ENCODE data around the gene AOC3. TPM values are rescaled to one million over a fixed set of nuclear protein-coding genes. Genes with fewer than 3 reads are reported as not detected.

AOC3 gene
- total and polyA plus RNA-seq, 12 donors, result 21.6 to 133 (median 81.1) TPM

DNA sequence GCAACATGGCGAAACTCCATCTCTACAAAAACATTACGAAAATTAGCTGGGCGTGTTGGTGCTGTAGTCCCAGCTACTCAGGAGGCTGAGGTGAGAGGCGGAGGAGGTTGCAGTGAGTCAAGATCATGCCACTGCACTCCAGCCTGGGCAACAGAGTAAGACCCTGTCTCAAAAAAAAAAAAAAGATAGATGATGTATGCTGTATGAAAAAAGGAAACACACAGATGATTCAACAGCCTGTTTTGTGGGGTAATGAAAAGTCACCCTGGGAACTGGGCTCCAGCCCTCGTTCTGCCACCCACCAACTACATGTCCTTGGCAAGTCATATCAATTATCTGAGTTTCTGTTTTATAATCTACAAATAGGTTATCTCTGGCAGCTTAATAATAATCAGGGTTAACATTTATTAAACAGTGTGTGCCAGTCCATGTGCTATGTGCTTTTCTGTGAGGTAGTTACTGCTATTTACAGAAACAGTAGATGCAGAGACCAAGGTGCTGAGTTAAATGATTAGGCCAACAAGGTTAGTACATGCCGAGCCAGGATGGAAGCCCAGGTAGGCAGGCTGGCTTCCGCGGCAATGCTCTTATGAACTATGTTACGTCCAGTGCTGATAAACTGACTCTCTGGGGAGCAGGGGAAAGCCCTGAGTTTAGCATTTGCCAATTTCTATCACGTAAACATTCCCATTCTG is 50.7 kb downstream of the AOC3 start:
- DNase-seq, result no peak
- Histone ChIP-seq H3K4me3 (no peak overlapping the region), H3K27me3 (no peaks in the 10 kb centered on the region), H3K9me3 (replicated peaks in 1 of 3) (no peaks in the 10 kb centered on the region), H3K27ac (no peak overlapping the region), H3K36me3 (replicated peaks in 1 of 2) (no peaks in the 10 kb centered on the region), H3K4me1 (replicated peaks in 1 of 2) (no peaks in the 10 kb centered on the region)
- WGBS, 4 donors, result 69 to 81% (median 76%) methylated on average over 10 of the region's 10 CpGs
- intact Hi-C loops (cut with DNase I), result no loop called here
- no peak for TF ChIP-seq POLR2A (IDR thresholded peaks at IDR 0.05)
- TF ChIP-seq CTCF (IDR thresholded peaks at IDR 0.05), result no peak

DNA sequence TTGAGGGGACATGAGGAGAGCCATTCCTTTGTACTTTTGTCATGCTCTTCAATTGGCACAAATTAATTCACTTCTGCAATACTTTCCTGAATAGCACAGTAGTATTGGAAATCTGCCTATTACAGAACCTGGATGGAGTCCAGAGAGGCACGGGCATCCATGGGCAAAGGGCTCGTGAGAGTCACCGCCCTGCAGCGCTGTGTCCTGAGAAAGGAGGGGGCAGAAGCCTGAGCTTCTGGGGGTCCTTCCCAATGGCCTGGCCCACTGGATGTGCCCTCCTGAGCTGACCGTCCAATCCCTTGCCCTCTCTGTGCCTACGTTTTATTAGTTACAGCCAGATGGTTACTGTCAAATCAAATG is 53.1 kb downstream of the AOC3 start:
- Histone ChIP-seq H3K36me3 (replicated peaks in 1 of 2) (no peaks in the 10 kb centered on the region), H3K4me3 (no peak overlapping the region), H3K27me3 (no peaks in the 10 kb centered on the region), H3K4me1 (replicated peaks in 1 of 2) (no peaks in the 10 kb centered on the region), H3K9me3 (replicated peaks in 1 of 3) (no peaks in the 10 kb centered on the region), H3K27ac (no peak overlapping the region)
- TF ChIP-seq CTCF (IDR thresholded peaks at IDR 0.05), result no peak
- 47 to 89% (median 55%) methylated on average over 5 to 6 of the region's 6 CpGs for WGBS, 4 donors
- no peak for DNase-seq
- intact Hi-C loops (cut with DNase I), result no loop called here

GRCh38 chr17:42906772-42907446 is 55.9 kb downstream of the AOC3 start:
- Histone ChIP-seq H3K27ac (no peak overlapping the region), H3K9me3 (replicated peaks in 1 of 3) (no peaks in the 10 kb centered on the region), H3K4me1 (replicated peaks in 1 of 2) (no peaks in the 10 kb centered on the region), H3K4me3 (no peak overlapping the region), H3K27me3 (no peaks in the 10 kb centered on the region), H3K36me3 (replicated peaks in 1 of 2) (no peaks in the 10 kb centered on the region)
- intact Hi-C loops (cut with DNase I), result no loop called here
- TF ChIP-seq POLR2A (IDR thresholded peaks at IDR 0.05) (no peak), CTCF (IDR thresholded peaks at IDR 0.05) (no peak)
- DNase-seq, result no peak
- WGBS, 4 donors, result 61 to 75% (median 65%) methylated on average over 8 of the region's 8 CpGs

Small RNA genes lying within 50 kb of the gene (microRNA-seq; reads per million reads assigned to microRNA genes)
- gene MIR6781, result 0 to 0.38 (median 0.28) reads per million in 3 donors

Small RNA genes lying within 50 kb of the gene (small RNA-seq; reads per million reads assigned to genes)
- 0 reads per million in 2 donors for gene MIR6781
- 0 reads per million in 2 donors for gene RNU6-287P

Other genes starting within 250 kb of the AOC3 start
- gene RETREG3, start 241.8 kb upstream of the AOC3 start, total RNA-seq, result 100 to 1,000 TPM in 1 of 9 donors, 10 to 100 TPM in 8; 57.6 to 167 (median 81.6) TPM
- 10 to 100 TPM; 27.1 to 30.6 (median 28.2) TPM for gene RETREG3, start 241.8 kb upstream of the AOC3 start, polyA plus RNA-seq
- gene TUBG1, start 241.5 kb upstream of the AOC3 start, total RNA-seq, result 10 to 100 TPM; 22.9 to 90.0 (median 39.2) TPM
- 10 to 100 TPM; 30.5 to 70.3 (median 40.3) TPM for gene TUBG1, start 241.5 kb upstream of the AOC3 start, polyA plus RNA-seq
- gene TUBG2, start 191.9 kb upstream of the AOC3 start, total RNA-seq, result 10 to 100 TPM; 14.5 to 63.9 (median 43.7) TPM
- gene TUBG2, start 191.9 kb upstream of the AOC3 start, polyA plus RNA-seq, result 10 to 100 TPM; 19.3 to 65.1 (median 49.6) TPM
- gene PLEKHH3, start 174.2 kb upstream of the AOC3 start, total RNA-seq, result 10 to 100 TPM in 8 of 9 donors, 1 to 10 TPM in 1; 7.8 to 63.7 (median 45.3) TPM
- gene PLEKHH3, start 174.2 kb upstream of the AOC3 start, polyA plus RNA-seq, result 10 to 100 TPM in 2 of 3 donors, 1 to 10 TPM in 1; 1.8 to 73.2 (median 49.6) TPM
- gene CCR10, start 169.4 kb upstream of the AOC3 start, total RNA-seq, result 1 to 10 TPM in 6 of 9 donors, under 1 TPM in 3; 0.39 to 7.9 (median 3.3) TPM
- 1 to 10 TPM in 2 of 3 donors, under 1 TPM in 1; 0.31 to 3.6 (median 1.7) TPM for gene CCR10, start 169.4 kb upstream of the AOC3 start, polyA plus RNA-seq
- 10 to 100 TPM in 2 of 9 donors, 1 to 10 TPM in 7; 1.8 to 31.9 (median 4.0) TPM for gene CNTNAP1, start 168.7 kb upstream of the AOC3 start, total RNA-seq
- 10 to 100 TPM in 1 of 3 donors, 1 to 10 TPM in 2; 1.6 to 12.5 (median 5.7) TPM for gene CNTNAP1, start 168.7 kb upstream of the AOC3 start, polyA plus RNA-seq
- 10 to 100 TPM; 17.6 to 49.1 (median 35.3) TPM for gene EZH1, start 106.2 kb upstream of the AOC3 start, total RNA-seq
- 10 to 100 TPM; 23.6 to 29.4 (median 23.8) TPM for gene EZH1, start 106.2 kb upstream of the AOC3 start, polyA plus RNA-seq
- 10 to 100 TPM in 7 of 9 donors, 1 to 10 TPM in 2; 4.6 to 35.4 (median 16.1) TPM for gene RAMP2, start 90.0 kb upstream of the AOC3 start, total RNA-seq
- gene RAMP2, start 90.0 kb upstream of the AOC3 start, polyA plus RNA-seq, result 10 to 100 TPM; 23.1 to 67.5 (median 37.9) TPM
- gene VPS25, start 77.8 kb upstream of the AOC3 start, total RNA-seq, result 100 to 1,000 TPM in 1 of 9 donors, 10 to 100 TPM in 8; 43.2 to 135 (median 52.6) TPM
- gene VPS25, start 77.8 kb upstream of the AOC3 start, polyA plus RNA-seq, result 10 to 100 TPM; 25.7 to 63.4 (median 37.0) TPM
- gene WNK4, start 70.6 kb upstream of the AOC3 start, total RNA-seq, result under 1 TPM in 4 of 9 donors, not detected in 5; 0.18 to 0.46 (median 0.30) TPM
- under 1 TPM; 0.05 to 0.08 (median 0.07) TPM for gene WNK4, start 70.6 kb upstream of the AOC3 start, polyA plus RNA-seq
- gene COA3, start 52.5 kb upstream of the AOC3 start, total RNA-seq, result 100 to 1,000 TPM in 3 of 9 donors, 10 to 100 TPM in 6; 65.3 to 231 (median 84.8) TPM
- gene COA3, start 52.5 kb upstream of the AOC3 start, polyA plus RNA-seq, result 10 to 100 TPM; 55.6 to 98.2 (median 91.1) TPM
- 1 to 10 TPM in 2 of 9 donors, under 1 TPM in 2, not detected in 5; 0.28 to 8.2 (median 0.96) TPM for gene CNTD1, start 52.3 kb upstream of the AOC3 start, total RNA-seq
- under 1 TPM; 0.24 to 0.32 (median 0.27) TPM for gene CNTD1, start 52.3 kb upstream of the AOC3 start, polyA plus RNA-seq
- 100 to 1,000 TPM in 5 of 9 donors, 10 to 100 TPM in 4; 70.1 to 235 (median 104) TPM for gene BECN1, start 26.9 kb upstream of the AOC3 start, total RNA-seq
- gene BECN1, start 26.9 kb upstream of the AOC3 start, polyA plus RNA-seq, result 10 to 100 TPM; 27.0 to 76.6 (median 33.1) TPM
- gene PSME3, start 17.8 kb upstream of the AOC3 start, total RNA-seq, result 100 to 1,000 TPM in 3 of 9 donors, 10 to 100 TPM in 6; 45.8 to 136 (median 85.1) TPM
- 100 to 1,000 TPM in 1 of 3 donors, 10 to 100 TPM in 2; 18.5 to 149 (median 25.4) TPM for gene PSME3, start 17.8 kb upstream of the AOC3 start, polyA plus RNA-seq
- gene AOC2, start 6.6 kb upstream of the AOC3 start, total RNA-seq, result 1 to 10 TPM in 6 of 9 donors, under 1 TPM in 3; 0.60 to 2.2 (median 1.4) TPM
- 1 to 10 TPM in 2 of 3 donors, under 1 TPM in 1; 0.95 to 1.6 (median 1.4) TPM for gene AOC2, start 6.6 kb upstream of the AOC3 start, polyA plus RNA-seq
- under 1 TPM in 3 of 9 donors, not detected in 6; 0.11 to 0.18 (median 0.18) TPM for gene G6PC1, start 49.6 kb downstream of the AOC3 start, total RNA-seq
- under 1 TPM in 1 of 3 donors, not detected in 2; 0.09 TPM for gene G6PC1, start 49.6 kb downstream of the AOC3 start, polyA plus RNA-seq
- gene AARSD1, start 113.3 kb downstream of the AOC3 start, total RNA-seq, result 10 to 100 TPM; 16.4 to 60.7 (median 35.1) TPM
- gene AARSD1, start 113.3 kb downstream of the AOC3 start, polyA plus RNA-seq, result 100 to 1,000 TPM in 2 of 3 donors, 10 to 100 TPM in 1; 49.0 to 206 (median 121) TPM
- gene PTGES3L, start 128.9 kb downstream of the AOC3 start, total RNA-seq, result under 1 TPM in 3 of 9 donors, not detected in 6; 0.18 to 0.67 (median 0.28) TPM
- gene PTGES3L, start 128.9 kb downstream of the AOC3 start, polyA plus RNA-seq, result under 1 TPM; 0.61 to 0.72 (median 0.62) TPM
- gene RUNDC1, start 129.4 kb downstream of the AOC3 start, total RNA-seq, result 10 to 100 TPM; 14.3 to 29.7 (median 17.4) TPM
- gene RUNDC1, start 129.4 kb downstream of the AOC3 start, polyA plus RNA-seq, result 10 to 100 TPM in 2 of 3 donors, 1 to 10 TPM in 1; 7.6 to 20.6 (median 10.3) TPM
- 1,000 to 10,000 TPM in 3 of 9 donors, 100 to 1,000 TPM in 6; 356 to 1,636 (median 929) TPM for gene RPL27, start 147.2 kb downstream of the AOC3 start, total RNA-seq
- gene RPL27, start 147.2 kb downstream of the AOC3 start, polyA plus RNA-seq, result 1,000 to 10,000 TPM; 1,877 to 2,291 (median 1,931) TPM
- gene IFI35, start 155.6 kb downstream of the AOC3 start, total RNA-seq, result 10 to 100 TPM; 38.4 to 72.9 (median 60.3) TPM
- gene IFI35, start 155.6 kb downstream of the AOC3 start, polyA plus RNA-seq, result 10 to 100 TPM; 44.1 to 91.4 (median 68.1) TPM
- gene VAT1, start 171.2 kb downstream of the AOC3 start, total RNA-seq, result 100 to 1,000 TPM; 280 to 744 (median 463) TPM
- 100 to 1,000 TPM; 177 to 311 (median 269) TPM for gene VAT1, start 171.2 kb downstream of the AOC3 start, polyA plus RNA-seq
- gene RND2, start 174.0 kb downstream of the AOC3 start, total RNA-seq, result 1 to 10 TPM; 1.3 to 8.2 (median 4.0) TPM
- 1 to 10 TPM; 2.4 to 6.3 (median 3.1) TPM for gene RND2, start 174.0 kb downstream of the AOC3 start, polyA plus RNA-seq

Data from adrenal gland (tissue), 12 donors.